Esophagus squamous epithelium (tissue), 5 donors: Measurements from ENCODE around the gene NUP210. TPM values are rescaled to one million over a fixed set of nuclear protein-coding genes. Genes with fewer than 3 reads are reported as not detected.

Experiments
- DNase-seq: peaks from one replicate; lab custom pipeline; 2025; lab: John Stamatoyannopoulos, UW
- H3K27ac ChIP-seq, 4 donors: fragments of 200-600 bp; sonication (generic); one replicate each; pipeline ENCODE4 v1.5.1; 2016 to 2019; ENCODE audit warnings: mild to moderate bottlenecking in 1 of 4
- H3K27me3 ChIP-seq, 4 donors: fragments of 200-600 bp; sonication (generic); 1 replicate in 3 of 4; 2 replicates in 1 of 4; pipeline versions ENCODE4 v1.5.1 to v1.6.0; 2017 to 2021; ENCODE audit warnings: antibody characterized with exemption in 1 of 4
- H3K36me3 ChIP-seq, 3 donors: fragments of 200-600 bp; sonication (generic); one replicate each; pipeline ENCODE4 v1.5.1; 2016 to 2019
- H3K4me1 ChIP-seq, 3 donors: fragments of 200-600 bp; sonication (generic); one replicate each; pipeline ENCODE4 v1.5.1; 2017 to 2019
- H3K4me3 ChIP-seq, 4 donors: fragments of 200-600 bp; sonication (generic); 1 replicate in 3 of 4; 2 replicates in 1 of 4; pipeline ENCODE4 v1.5.1; 2016 to 2019; ENCODE audit warnings: mild to moderate bottlenecking in 2 of 4, moderate library complexity in 1 of 4
- H3K9me3 ChIP-seq, 3 donors: fragments of 200-600 bp; sonication (generic); one replicate each; pipeline ENCODE4 v1.5.1; 2016 to 2019
- POLR2A ChIP-seq, 4 donors: fragments of 450-650 bp; IDR thresholded peaks; one replicate each; pipeline ENCODE4 v1.6.1; 2017; ENCODE audit warnings: antibody characterized with exemption in 4 of 4, mild to moderate bottlenecking in 4 of 4, moderate library complexity in 3 of 4
- WGBS, 2 donors: methylation state at CpG; one replicate each; pipeline ENCODE4 v1.1.5; 2018; 5-methylcytosine and 5-hydroxymethylcytosine counted together
- intact Hi-C: fragments of 100-400 bp; cut with DNase I; formaldehyde crosslinking; loops from one replicate; pipeline ENCODE4 v1.15.0; 2022
- total RNA-seq, 4 donors: library from RNA; depleted of rRNA; stranded (reverse); fragments of >200 nt; gene quantifications; one replicate each; pipeline ENCODE4 v1.1.0, GENCODE V29; 2016
- TF ChIP-seq, protein P1 (sequence below), 6 experiments: fragments of 450-650 bp in 4 of 6; fragments of 200-600 bp in 2 of 6; sonication (generic) in 2 of 6; IDR thresholded peaks; one replicate each; pipeline ENCODE4 v1.5.1; 2016 to 2019; ENCODE audit warnings: antibody characterized with exemption in 6 of 6, mild to moderate bottlenecking in 4 of 6, moderate library complexity in 4 of 6
- donor health status: DM: yes; HTN: yes; CAD: no.

The NUP210 gene
- total RNA-seq, 4 donors from 2014 or later = 7.2 to 14.5 (median 9.4) TPM

DNA sequence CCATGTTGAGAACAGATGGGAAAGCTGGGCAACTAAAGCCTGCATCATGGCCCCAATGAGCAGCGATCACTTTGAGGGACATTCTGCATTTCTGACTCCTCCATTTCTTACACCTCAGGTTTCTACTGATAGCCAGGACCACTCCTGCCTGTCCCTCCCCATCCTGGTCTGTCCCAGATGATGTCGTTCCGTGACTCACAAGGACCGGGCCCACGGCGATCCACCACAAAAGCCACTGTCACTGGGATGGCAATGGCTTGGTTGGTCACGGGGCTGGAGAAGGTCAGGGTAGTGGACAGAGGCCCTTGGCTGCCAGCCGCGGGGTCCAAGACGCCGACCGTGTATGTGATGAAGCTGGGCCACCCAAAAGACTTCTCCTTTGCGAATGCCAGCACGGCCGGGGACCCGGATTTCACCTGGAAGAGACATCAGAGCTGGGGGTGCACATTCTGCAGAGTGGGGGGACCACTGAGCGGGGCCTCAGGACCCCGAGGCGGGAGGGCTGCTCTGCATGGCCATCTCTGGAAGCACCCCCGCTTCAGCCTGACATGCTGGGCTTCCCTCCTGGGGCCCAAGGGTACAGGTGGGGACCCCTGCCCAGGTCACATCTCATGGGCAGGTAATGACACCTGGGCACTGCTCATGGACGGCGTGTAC, 100.4 kb downstream of the NUP210 start:
- Histone ChIP-seq H3K4me1 (no peaks in the 10 kb centered on the region), H3K9me3 (no peaks in the 10 kb centered on the region), H3K36me3 (peaks cover 0 to 81% (median 8%) of the 10 kb centered on the region in 3 donors), H3K27ac (no peak overlapping the region), H3K4me3 (no peak overlapping the region), H3K27me3 (no peaks in the 10 kb centered on the region)
- TF ChIP-seq, protein P1, sequence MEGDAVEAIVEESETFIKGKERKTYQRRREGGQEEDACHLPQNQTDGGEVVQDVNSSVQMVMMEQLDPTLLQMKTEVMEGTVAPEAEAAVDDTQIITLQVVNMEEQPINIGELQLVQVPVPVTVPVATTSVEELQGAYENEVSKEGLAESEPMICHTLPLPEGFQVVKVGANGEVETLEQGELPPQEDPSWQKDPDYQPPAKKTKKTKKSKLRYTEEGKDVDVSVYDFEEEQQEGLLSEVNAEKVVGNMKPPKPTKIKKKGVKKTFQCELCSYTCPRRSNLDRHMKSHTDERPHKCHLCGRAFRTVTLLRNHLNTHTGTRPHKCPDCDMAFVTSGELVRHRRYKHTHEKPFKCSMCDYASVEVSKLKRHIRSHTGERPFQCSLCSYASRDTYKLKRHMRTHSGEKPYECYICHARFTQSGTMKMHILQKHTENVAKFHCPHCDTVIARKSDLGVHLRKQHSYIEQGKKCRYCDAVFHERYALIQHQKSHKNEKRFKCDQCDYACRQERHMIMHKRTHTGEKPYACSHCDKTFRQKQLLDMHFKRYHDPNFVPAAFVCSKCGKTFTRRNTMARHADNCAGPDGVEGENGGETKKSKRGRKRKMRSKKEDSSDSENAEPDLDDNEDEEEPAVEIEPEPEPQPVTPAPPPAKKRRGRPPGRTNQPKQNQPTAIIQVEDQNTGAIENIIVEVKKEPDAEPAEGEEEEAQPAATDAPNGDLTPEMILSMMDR (IDR thresholded peaks at IDR 0.05) = no peak
- no peak for TF ChIP-seq POLR2A (IDR thresholded peaks at IDR 0.05)
- DNase-seq = no peak
- intact Hi-C loops = no loop called here
- WGBS, 2 donors = 93 to 100% methylated on average over 4 to 9 of the region's 22 CpGs

DNA sequence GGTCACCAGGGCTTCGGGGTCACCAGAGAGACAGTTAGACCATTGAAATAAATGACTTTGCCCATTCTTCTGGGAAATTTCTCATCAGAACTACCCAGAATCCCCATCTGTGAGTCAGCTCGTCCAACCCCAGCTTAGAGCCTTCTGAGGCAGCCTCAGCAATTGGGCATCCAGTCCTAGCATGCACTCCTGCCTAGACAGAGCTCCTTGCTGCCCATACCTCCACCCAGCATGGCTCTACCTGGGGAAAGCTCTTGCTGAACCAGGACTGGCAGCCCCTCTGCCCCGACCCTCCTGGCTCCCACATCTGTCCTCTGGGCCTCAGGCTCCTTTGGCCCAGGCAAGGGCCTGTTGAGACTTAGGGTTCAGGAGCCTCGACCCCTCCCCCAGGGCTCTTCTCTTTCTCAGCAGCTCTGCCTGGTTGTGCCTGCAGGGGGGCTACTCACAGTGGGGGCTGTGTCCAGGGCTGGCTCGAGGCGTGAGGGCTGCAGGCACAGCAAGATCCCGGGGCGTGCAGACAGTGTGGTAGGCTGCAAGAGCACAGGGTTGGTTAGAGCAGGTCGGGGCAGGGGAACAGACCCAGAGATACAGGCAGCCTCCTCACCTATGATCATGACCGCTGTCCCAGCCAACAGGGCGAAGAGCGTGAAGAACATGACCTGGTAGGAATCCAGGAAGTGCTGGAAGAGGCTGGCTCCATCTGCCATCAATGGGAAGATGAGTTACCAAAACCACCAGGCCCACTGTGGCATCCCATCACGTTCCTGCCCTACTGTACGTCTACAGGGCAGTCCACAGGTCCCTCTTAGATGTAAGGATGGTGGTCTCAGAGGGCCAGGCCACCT, 101.3 kb downstream of the NUP210 start:
- Histone ChIP-seq H3K4me3 (no peak overlapping the region), H3K36me3 (peaks cover 0 to 79% (median 8%) of the 10 kb centered on the region in 3 donors), H3K27me3 (no peaks in the 10 kb centered on the region), H3K27ac (no peak overlapping the region), H3K9me3 (no peaks in the 10 kb centered on the region), H3K4me1 (no peaks in the 10 kb centered on the region)
- intact Hi-C loops = no loop called here
- TF ChIP-seq, protein P1 (IDR thresholded peaks at IDR 0.05) = no peak
- no peak for DNase-seq
- WGBS, 2 donors = 77 to 82% methylated on average over 8 of the region's 14 CpGs

DNA sequence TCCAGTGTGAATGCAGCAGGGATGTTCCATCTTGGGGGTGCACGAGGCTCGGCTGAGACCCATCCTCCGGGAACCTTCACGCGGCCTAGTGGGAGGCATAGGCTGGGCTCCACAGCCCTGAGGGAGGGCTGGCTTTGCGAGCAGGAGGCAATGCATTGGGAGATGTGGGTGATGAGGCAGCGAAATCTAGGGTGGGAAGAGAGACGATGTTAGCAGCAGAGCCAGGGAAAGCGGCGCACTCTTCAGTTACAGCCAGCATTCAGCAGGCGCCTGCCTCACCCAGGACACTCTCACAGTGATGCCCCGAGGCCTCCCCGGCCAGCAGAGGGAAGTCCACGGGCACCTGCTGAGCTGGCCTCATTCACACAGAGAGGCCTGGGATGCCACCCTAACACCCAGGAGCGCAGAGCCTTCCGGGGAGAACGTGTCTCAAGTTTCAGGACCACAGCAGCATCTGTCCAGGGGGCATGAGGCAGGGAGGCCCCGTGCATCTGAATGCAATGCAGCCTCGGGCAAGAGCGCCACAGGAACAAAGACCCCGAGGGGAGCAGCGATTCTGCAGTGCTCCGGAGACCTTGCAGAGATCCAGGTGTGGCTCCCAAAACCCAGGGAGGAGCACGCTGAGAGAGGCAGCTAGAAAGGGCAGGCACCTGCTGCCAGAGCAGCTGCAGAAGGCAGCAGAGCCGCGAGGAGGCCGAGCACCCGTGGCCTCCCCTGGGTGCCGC, 102.4 kb downstream of the NUP210 start:
- Histone ChIP-seq H3K4me1 (no peaks in the 10 kb centered on the region), H3K4me3 (no peak overlapping the region), H3K9me3 (no peaks in the 10 kb centered on the region), H3K27ac (no peak overlapping the region), H3K27me3 (no peaks in the 10 kb centered on the region), H3K36me3 (peaks cover 0 to 74% (median 8%) of the 10 kb centered on the region in 3 donors)
- DNase-seq = no peak
- TF ChIP-seq POLR2A (IDR thresholded peaks at IDR 0.05) = no peak
- TF ChIP-seq, protein P1 (IDR thresholded peaks at IDR 0.05) = no peak
- WGBS, 2 donors = 87% methylated on average over 15 to 20 of the region's 29 CpGs
- intact Hi-C loops = no loop called here

DNA sequence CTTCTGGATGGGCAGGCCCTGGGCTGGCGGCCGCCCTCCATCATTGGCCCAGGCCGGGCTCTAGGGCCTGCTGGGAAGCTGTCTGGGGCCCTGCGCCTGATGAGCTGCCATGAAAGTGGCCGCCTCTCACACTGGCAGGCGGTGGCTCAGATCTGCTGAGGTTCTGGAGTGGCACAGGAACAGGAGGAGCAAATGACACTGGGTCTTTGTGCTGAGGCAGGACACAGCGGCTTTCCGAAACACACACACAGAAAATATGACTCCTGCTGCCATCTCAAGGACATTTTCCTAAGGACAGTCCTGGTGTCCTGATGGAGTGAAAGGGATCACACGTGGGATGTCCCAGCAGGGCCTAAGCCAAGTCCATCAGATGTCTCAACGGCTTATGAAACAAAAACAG, 103.5 kb downstream of the NUP210 start:
- Histone ChIP-seq H3K36me3 (peaks cover 0 to 64% (median 1%) of the 10 kb centered on the region in 3 donors), H3K4me3 (no peak overlapping the region), H3K4me1 (no peaks in the 10 kb centered on the region), H3K27ac (no peak overlapping the region), H3K9me3 (no peaks in the 10 kb centered on the region), H3K27me3 (no peaks in the 10 kb centered on the region)
- no peak for DNase-seq
- TF ChIP-seq, protein P1 (IDR thresholded peaks at IDR 0.05) = no peak
- intact Hi-C loops = no loop called here
- WGBS, 2 donors = 20 to 77% methylated on average over 1 to 4 of the region's 10 CpGs
